ENCODE measurements around the gene NOVA1.

- TF ChIP-seq E2F4 (CRISPR knock-in tag; IDR thresholded peaks at IDR 0.05; ENCODE audit: borderline replicate concordance, low read depth) (no peak), ESRRA (CRISPR knock-in tag; IDR thresholded peaks at IDR 0.05; ENCODE audit: borderline replicate concordance) (no peak), ZNF121 (CRISPR knock-in tag; IDR thresholded peaks at IDR 0.05) (no peak), CTCF (IDR thresholded peaks at IDR 0.05) (no peak), USF2 (CRISPR knock-in tag; IDR thresholded peaks at IDR 0.05) (no peak), IRF1 (CRISPR knock-in tag; IDR thresholded peaks at IDR 0.05) (no peak), MAX (CRISPR knock-in tag; IDR thresholded peaks at IDR 0.05) (no peak)
Observed at GRCh38 chr14:26454105-26454504, 143.7 kb downstream of the NOVA1 start.

Data from WTC11 (cell line).